Progenitor cell of endocrine pancreas (in vitro differentiated cells): ENCODE results near the gene ZSCAN23. TPM values are rescaled to one million over a fixed set of nuclear protein-coding genes. Genes with fewer than 3 reads are reported as not detected.
"Not testable (repeated sequence)": the region's sequence is repeated elsewhere in the genome, so short reads cannot be mapped to it uniquely, and the experiment has no call there.

Source experiments
- DNase-seq: peaks from one replicate; pipeline ENCODE4 v3.0.0; 2021; ENCODE audit warnings: low spot score; ENCODE audit not compliant: unreplicated experiment
- H3K27ac Mint-ChIP-seq: 2 replicates; pipeline ENCODE4 v1.8.0; 2021; ENCODE audit warnings: mild to moderate bottlenecking, moderate library complexity, mixed read lengths
- H3K27me3 Mint-ChIP-seq: 2 replicates; pipeline ENCODE4 v1.8.0; 2021; ENCODE audit warnings: mixed read lengths
- H3K36me3 Mint-ChIP-seq: 2 replicates; pipeline ENCODE4 v1.8.0; 2022; ENCODE audit warnings: mixed read lengths; ENCODE audit not compliant: insufficient read depth
- H3K4me1 Mint-ChIP-seq: 2 replicates; pipeline ENCODE4 v1.8.0; 2021; ENCODE audit warnings: low read depth, mixed read lengths
- H3K4me3 Mint-ChIP-seq: 2 replicates; pipeline ENCODE4 v1.8.0; 2021; ENCODE audit warnings: low read depth, mild to moderate bottlenecking, moderate library complexity, mixed read lengths
- H3K9me3 Mint-ChIP-seq: 2 replicates; pipeline ENCODE4 v1.8.0; 2021; ENCODE audit warnings: low read depth, mixed read lengths
- total RNA-seq: library from RNA; stranded (reverse); gene quantifications from 2 replicates; pipeline ENCODE4 v1.2.1, GENCODE V29; 2021
- TF ChIP-seq, protein P1 (sequence below): fragments of 200-600 bp; sonication (generic); IDR thresholded peaks from one replicate; pipeline ENCODE4 v1.5.0; 2021; ENCODE audit warnings: antibody characterized with exemption, mild to moderate bottlenecking; ENCODE audit not compliant: unreplicated experiment

ZSCAN23 gene
- total RNA-seq, 1 donor from 2014 or later: 22.6 TPM

DNA sequence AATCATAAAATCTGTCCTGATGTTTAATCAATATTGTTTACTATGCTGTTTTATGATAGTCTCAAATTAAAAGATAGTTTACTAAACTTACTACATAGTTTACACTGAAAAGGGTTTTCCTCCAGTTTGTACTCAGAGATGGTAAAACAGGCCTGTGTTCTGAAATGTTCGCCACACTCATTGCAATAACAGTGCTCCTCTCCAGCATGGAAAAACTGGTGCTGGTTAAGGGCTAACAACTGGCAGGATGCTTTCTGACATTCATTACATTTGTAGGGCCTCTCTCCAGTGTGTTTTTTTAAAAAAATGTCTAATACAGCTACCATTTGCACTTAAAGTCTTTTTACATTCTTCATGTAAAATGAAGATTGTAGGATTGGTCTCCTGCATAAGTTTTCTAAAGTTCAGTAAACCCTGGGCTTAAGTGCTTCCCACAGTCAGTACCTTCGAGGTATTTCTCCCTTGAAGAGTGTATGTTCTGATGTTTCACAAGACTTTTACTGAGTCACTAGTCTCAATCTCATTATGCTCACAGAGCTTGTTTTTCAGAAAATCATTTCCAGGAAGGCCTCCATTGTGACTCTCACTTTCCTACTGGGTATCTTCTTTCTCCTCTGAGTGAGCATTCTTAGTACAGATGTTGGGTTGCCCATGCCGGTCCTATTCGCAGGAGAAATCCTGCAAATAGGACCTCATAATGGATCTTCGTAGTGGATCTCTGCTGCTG, 35.1 kb downstream of the ZSCAN23 start:
- Mint-ChIP-seq H3K27ac (no peak overlapping the region), H3K36me3 (peaks cover 1% of the 10 kb centered on the region), H3K4me1 (no peaks in the 10 kb centered on the region), H3K9me3 (peaks cover 20% of the 10 kb centered on the region), H3K27me3 (no peaks in the 10 kb centered on the region), H3K4me3 (no peak overlapping the region)
- DNase-seq: no peak
- TF ChIP-seq, protein P1, sequence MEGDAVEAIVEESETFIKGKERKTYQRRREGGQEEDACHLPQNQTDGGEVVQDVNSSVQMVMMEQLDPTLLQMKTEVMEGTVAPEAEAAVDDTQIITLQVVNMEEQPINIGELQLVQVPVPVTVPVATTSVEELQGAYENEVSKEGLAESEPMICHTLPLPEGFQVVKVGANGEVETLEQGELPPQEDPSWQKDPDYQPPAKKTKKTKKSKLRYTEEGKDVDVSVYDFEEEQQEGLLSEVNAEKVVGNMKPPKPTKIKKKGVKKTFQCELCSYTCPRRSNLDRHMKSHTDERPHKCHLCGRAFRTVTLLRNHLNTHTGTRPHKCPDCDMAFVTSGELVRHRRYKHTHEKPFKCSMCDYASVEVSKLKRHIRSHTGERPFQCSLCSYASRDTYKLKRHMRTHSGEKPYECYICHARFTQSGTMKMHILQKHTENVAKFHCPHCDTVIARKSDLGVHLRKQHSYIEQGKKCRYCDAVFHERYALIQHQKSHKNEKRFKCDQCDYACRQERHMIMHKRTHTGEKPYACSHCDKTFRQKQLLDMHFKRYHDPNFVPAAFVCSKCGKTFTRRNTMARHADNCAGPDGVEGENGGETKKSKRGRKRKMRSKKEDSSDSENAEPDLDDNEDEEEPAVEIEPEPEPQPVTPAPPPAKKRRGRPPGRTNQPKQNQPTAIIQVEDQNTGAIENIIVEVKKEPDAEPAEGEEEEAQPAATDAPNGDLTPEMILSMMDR: no peak

DNA sequence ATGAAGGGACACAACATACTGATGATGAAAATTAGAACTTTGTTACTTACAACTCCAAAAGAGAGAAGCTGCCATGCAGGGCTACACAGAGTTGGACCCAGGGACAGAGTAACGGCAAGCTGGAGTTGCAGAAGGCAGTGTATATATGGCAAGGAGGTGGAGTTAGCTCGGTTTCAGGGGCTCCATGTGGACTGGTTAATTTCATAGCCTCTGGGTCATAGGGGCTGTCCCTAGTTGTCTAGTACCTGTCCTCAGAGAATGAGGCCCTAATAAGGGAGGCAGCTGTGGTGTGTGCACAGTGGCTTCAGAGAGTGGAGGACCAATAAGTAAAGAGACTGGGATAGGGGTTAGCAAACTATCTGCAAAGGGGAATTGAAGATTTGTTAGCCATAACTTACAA, 35.9 kb downstream of the ZSCAN23 start:
- H3K27me3 Mint-ChIP-seq: peaks cover 3% of the 10 kb centered on the region
- no peaks in the 10 kb centered on the region for H3K4me1 Mint-ChIP-seq
- H3K4me3 Mint-ChIP-seq: no peak overlapping the region
- peaks cover 1% of the 10 kb centered on the region for H3K36me3 Mint-ChIP-seq
- H3K27ac Mint-ChIP-seq: no peak overlapping the region
- H3K9me3 Mint-ChIP-seq: peaks cover 20% of the 10 kb centered on the region
- no peak for DNase-seq
- TF ChIP-seq, protein P1: no peak

DNA sequence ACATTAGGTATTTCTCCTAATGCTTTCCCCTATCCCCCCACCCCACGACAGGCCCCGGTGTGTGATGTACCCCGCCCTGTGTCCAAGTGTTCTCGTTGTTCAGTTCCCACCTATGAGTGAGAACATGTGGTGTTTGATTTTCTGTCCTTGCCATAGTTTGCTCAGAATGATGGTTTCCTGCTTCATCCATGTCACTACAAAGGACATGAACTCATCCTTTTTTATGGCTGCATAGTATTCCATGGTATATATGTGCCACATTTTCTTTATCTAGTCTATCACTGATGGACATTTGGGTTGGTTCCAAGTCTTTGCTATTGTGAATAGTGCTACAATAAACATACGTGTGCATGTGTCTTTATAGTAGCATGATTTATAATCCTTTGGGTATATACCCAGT, 39.4 kb downstream of the ZSCAN23 start:
- not testable (repeated sequence) for DNase-seq, H3K36me3 Mint-ChIP-seq, H3K4me1 Mint-ChIP-seq, H3K9me3 Mint-ChIP-seq, H3K4me3 Mint-ChIP-seq, H3K27ac Mint-ChIP-seq
- peaks cover 15% of the 10 kb centered on the region for H3K27me3 Mint-ChIP-seq

DNA sequence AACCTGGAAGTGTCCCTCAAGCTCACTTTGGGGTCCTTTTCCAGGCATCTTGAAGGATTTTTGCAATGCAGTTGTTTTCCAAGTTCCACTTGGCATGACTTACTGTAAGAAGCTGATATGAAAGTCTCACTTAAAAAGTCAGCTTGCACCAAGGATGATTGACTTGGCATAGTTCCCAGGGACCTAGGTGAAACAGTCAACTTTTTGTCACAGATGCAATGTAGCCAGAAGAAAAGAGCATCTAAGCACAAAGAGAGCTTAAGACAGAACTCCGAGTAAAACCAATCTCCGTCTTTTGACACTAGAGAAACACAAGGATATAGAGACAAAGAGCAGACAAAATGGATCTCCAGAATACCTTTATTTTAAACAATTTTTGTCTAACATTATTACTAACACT, 41.1 kb downstream of the ZSCAN23 start:
- TF ChIP-seq, protein P1: no peak
- Mint-ChIP-seq H3K4me1 (peaks cover 13% of the 10 kb centered on the region), H3K4me3 (no peak overlapping the region), H3K27me3 (peaks cover 15% of the 10 kb centered on the region), H3K27ac (no peak overlapping the region), H3K36me3 (peaks cover 4% of the 10 kb centered on the region), H3K9me3 (no peaks in the 10 kb centered on the region)
- DNase-seq: no peak

DNA sequence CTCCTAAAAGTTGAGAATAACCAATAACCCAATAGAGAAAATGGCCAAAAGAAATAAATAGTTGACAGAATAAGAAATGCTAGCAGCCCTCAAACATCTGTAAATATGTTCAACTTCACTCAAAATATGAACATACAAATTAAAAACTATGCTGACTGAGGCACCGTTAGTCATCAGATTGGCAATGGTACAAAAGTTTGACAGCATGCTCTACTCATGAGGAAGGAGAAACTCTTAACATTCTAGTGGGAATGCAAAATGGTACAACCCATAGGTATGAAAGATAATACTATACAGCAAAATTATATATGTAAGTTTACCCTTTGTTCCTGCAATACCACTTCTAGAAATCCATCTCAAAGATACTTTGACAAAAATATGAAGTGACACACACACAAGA, 42.1 kb downstream of the ZSCAN23 start:
- H3K27me3 Mint-ChIP-seq: peaks cover 15% of the 10 kb centered on the region
- H3K27ac Mint-ChIP-seq: no peak overlapping the region
- TF ChIP-seq, protein P1: no peak
- H3K36me3 Mint-ChIP-seq: peaks cover 10% of the 10 kb centered on the region
- peaks cover 22% of the 10 kb centered on the region for H3K4me1 Mint-ChIP-seq
- peak overlapping the region; percentile 29 for H3K4me3 Mint-ChIP-seq
- no peaks in the 10 kb centered on the region for H3K9me3 Mint-ChIP-seq
- DNase-seq: no peak

DNA sequence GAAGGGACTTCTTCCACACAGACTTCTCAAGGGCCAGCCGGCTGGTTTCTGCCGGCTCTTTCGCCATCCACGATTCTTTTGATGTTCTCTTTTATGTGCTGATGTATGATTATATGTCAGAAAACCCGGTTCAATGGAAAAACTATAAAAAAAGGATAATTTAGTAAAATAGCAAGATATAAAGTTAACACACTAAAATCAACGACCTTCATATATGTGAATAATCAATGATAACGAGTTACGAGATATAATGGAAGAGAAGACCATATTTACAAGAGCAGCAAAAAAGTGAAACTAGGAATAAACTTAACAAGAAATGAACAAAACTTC, 43.2 kb downstream of the ZSCAN23 start:
- no peak for DNase-seq
- H3K36me3 Mint-ChIP-seq: peaks cover 10% of the 10 kb centered on the region
- H3K27ac Mint-ChIP-seq: peak overlapping the region; percentile 97
- H3K4me1 Mint-ChIP-seq: peaks cover 26% of the 10 kb centered on the region
- peak overlapping the region; percentile 97 for H3K4me3 Mint-ChIP-seq
- TF ChIP-seq, protein P1: no peak
- no peaks in the 10 kb centered on the region for H3K9me3 Mint-ChIP-seq
- H3K27me3 Mint-ChIP-seq: peaks cover 15% of the 10 kb centered on the region
